A549 treated with CpdA at 1 μM for 4 hours (cell line): ENCODE data around the gene ARHGAP18. TPM values are rescaled to one million over a fixed set of nuclear protein-coding genes. Genes with fewer than 3 reads are reported as not detected.

Experiments used
- total RNA-seq: library from RNA; stranded (reverse); fragments of 200-300 nt; extraction: Qiagen RNA extraction; gene quantifications from 5 replicates; pipeline ENCODE4 v1.2.3, GENCODE V29; 2022; ENCODE audit warnings: low read depth

ARHGAP18 gene
- 4.1 to 5.2 TPM (median 4.6 TPM) in 5 replicates for total RNA-seq

DNA sequence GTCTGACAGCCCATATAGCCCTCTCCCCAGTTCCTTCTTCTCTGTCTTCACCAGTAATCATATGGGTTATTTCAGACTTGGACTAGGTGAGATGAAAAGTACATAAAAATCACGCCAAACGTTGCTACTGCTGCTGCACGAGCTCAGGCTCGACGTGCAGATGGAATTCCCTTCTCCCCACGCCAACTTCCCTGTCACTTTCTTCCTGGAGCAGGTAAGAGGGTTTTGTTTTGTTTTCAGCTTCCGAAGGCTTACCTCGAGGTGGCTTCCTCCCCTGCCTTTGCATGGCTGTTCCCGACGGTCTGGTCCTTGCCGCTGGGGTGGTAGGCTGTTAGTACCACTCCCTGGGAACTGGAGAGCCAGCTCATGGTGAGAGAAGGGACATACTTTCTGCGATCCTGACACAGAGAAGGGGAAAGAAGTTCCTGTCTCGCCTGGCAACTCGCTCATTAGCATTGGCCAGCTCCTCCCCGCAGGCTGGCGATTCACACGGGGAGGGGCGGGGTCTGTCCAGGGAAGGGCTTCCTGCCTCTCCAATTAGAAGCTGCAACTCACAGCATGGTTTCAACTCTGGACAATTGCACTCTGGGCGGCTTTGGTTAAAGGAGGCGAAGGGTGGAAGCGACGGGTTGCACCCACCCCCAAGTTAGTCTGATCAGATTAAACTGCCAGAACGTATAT, at the start of gene ARHGAP18:
Gene ARHGAP18, minus strand, starts transcription at position 409 of the 681 bp plus-strand sequence. Its CDS starts 41 bp downstream, at position 368.

Other genes starting within 250 kb of the ARHGAP18 start
- not detected in 5 replicates for gene TMEM244, start 151.1 kb upstream of the ARHGAP18 start, total RNA-seq